Liver (tissue), 9 donors: ENCODE results near the gene PARD3. TPM values are rescaled to one million over a fixed set of nuclear protein-coding genes. Genes with fewer than 3 reads are reported as not detected.

Experiments
- DNase-seq: peaks from one replicate; pipeline ENCODE4 v3.0.0-alpha.2; 2017; ENCODE audit warnings: low spot score
- H3K27ac ChIP-seq, 2 donors: one replicate each; pipeline ENCODE4 v1.7.0; 2013; ENCODE audit warnings: inconsistent platforms in 2 of 2, low read length in 2 of 2, control low read depth in 1 of 2, low read depth in 1 of 2, mild to moderate bottlenecking in 1 of 2
- H3K27me3 ChIP-seq, 4 donors: one replicate each; pipeline versions ENCODE4 v1.6.1 to v1.7.0; 2013; ENCODE audit warnings: low read length in 3 of 4, inconsistent platforms in 1 of 4, mild to moderate bottlenecking in 1 of 4, moderate library complexity in 1 of 4; ENCODE audit not compliant: control insufficient read depth in 4 of 4, insufficient read depth in 4 of 4
- H3K36me3 ChIP-seq, 4 donors: one replicate each; pipeline versions ENCODE4 v1.6.1 to v1.7.0; 2013; ENCODE audit warnings: low read length in 3 of 4, mild to moderate bottlenecking in 3 of 4, low read depth in 1 of 4, moderate library complexity in 1 of 4; ENCODE audit not compliant: control insufficient read depth in 4 of 4, insufficient read depth in 3 of 4
- H3K4me1 ChIP-seq, 4 donors: one replicate each; pipeline versions ENCODE4 v1.6.1 to v1.7.0; 2013; ENCODE audit warnings: low read length in 3 of 4, mild to moderate bottlenecking in 3 of 4, moderate library complexity in 1 of 4; ENCODE audit not compliant: control insufficient read depth in 4 of 4, insufficient read depth in 4 of 4
- H3K4me3 ChIP-seq, 3 donors: one replicate each; pipeline versions ENCODE4 v1.6.1 to v1.7.0; 2013; ENCODE audit warnings: low read length in 3 of 3, control low read depth in 1 of 3, low read depth in 1 of 3, mild to moderate bottlenecking in 1 of 3
- H3K9ac ChIP-seq, 2 donors: one replicate each; pipeline ENCODE4 v1.7.0; 2013; ENCODE audit warnings: low read length in 2 of 2, mild to moderate bottlenecking in 2 of 2, moderate library complexity in 2 of 2, control low read depth in 1 of 2, low read depth in 1 of 2
- H3K9me3 ChIP-seq, 4 donors: one replicate each; pipeline versions ENCODE4 v1.6.1 to v1.7.0; 2013; ENCODE audit warnings: low read length in 3 of 4; ENCODE audit not compliant: control insufficient read depth in 4 of 4
- ATF3 ChIP-seq: IDR thresholded peaks from 2 replicates; pipeline ENCODE4 v1.6.1; 2016; ENCODE audit warnings: antibody characterized with exemption
- CTCF ChIP-seq: fragments of 150-350 bp; IDR thresholded peaks from 2 replicates; pipeline ENCODE4 v1.5.1; 2017; ENCODE audit warnings: improper control_type of control experiment, low read depth, low read length; ENCODE audit not compliant: missing input control
- EGR1 ChIP-seq, 2 donors: IDR thresholded peaks; 2 replicates each; pipeline ENCODE4 v1.6.1; 2016 to 2018; ENCODE audit warnings: antibody characterized with exemption in 2 of 2, low read depth in 2 of 2
- FOXA1 ChIP-seq: IDR thresholded peaks from 2 replicates; pipeline ENCODE4 v1.6.1; 2016; ENCODE audit warnings: antibody characterized with exemption
- FOXA2 ChIP-seq: IDR thresholded peaks from 2 replicates; pipeline ENCODE4 v1.6.1; 2016; ENCODE audit warnings: antibody characterized with exemption
- GABPA ChIP-seq, 2 donors: IDR thresholded peaks in 1 of 2; conservative IDR thresholded peaks in 1 of 2; 2 replicates each; pipeline ENCODE4 v1.6.1; 2016; ENCODE audit warnings: antibody characterized with exemption in 2 of 2, mild to moderate bottlenecking in 1 of 2, moderate library complexity in 1 of 2
- HNF4A ChIP-seq, 2 donors: conservative IDR thresholded peaks; 2 replicates each; pipeline ENCODE4 v1.6.1; 2016; ENCODE audit warnings: antibody characterized with exemption in 2 of 2, mild to moderate bottlenecking in 2 of 2
- HNF4G ChIP-seq: IDR thresholded peaks from 2 replicates; pipeline ENCODE4 v1.6.1; 2016; ENCODE audit warnings: antibody characterized with exemption
- JUND ChIP-seq, 2 donors: IDR thresholded peaks; 2 replicates each; pipeline ENCODE4 v1.6.1; 2016; ENCODE audit warnings: antibody characterized with exemption in 2 of 2
- NR2F2 ChIP-seq: IDR thresholded peaks from 2 replicates; pipeline ENCODE4 v1.6.1; 2016; ENCODE audit warnings: antibody characterized with exemption
- RAD21 ChIP-seq, 2 donors: IDR thresholded peaks; 2 replicates each; pipeline ENCODE4 v1.6.1; 2016; ENCODE audit warnings: antibody characterized with exemption in 2 of 2, mild to moderate bottlenecking in 2 of 2
- RXRA ChIP-seq, 2 donors: IDR thresholded peaks; 2 replicates each; pipeline ENCODE4 v1.6.1; 2017 to 2018; ENCODE audit warnings: antibody characterized with exemption in 2 of 2, mild to moderate bottlenecking in 1 of 2
- SP1 ChIP-seq: IDR thresholded peaks from 2 replicates; pipeline ENCODE4 v1.6.1; 2018; ENCODE audit warnings: antibody characterized with exemption, mild to moderate bottlenecking
- TAF1 ChIP-seq: conservative IDR thresholded peaks from 2 replicates; pipeline ENCODE4 v1.6.1; 2016; ENCODE audit warnings: antibody characterized with exemption, mild to moderate bottlenecking
- YY1 ChIP-seq: IDR thresholded peaks from 2 replicates; pipeline ENCODE4 v1.6.1; 2016; ENCODE audit warnings: antibody characterized with exemption, mild to moderate bottlenecking
- ZBTB33 ChIP-seq: IDR thresholded peaks from 2 replicates; pipeline ENCODE4 v1.6.1; 2016; ENCODE audit warnings: antibody characterized with exemption
- WGBS: extraction: QIAGEN DNeasy Blood & Tissue Kit; methylation state at CpG from one replicate; pipeline ENCODE4 v1.1.7; 2013; 5-methylcytosine and 5-hydroxymethylcytosine counted together
- polyA plus RNA-seq, 2 donors: library from polyadenylated mRNA; stranded (reverse) in 1 of 2; unstranded in 1 of 2; fragments of 200-250 nt in 1 of 2; fragments of >200 nt in 1 of 2; fragmentation: Nextera tagmentation in 1 of 2; extraction: Ambion mirVana in 1 of 2; gene quantifications; one replicate each; pipeline versions ENCODE4 v1.2.1 to v1.2.3, GENCODE V29; 2013 to 2015
- total RNA-seq, 2 donors: library from RNA; depleted of rRNA; stranded (reverse); fragments of >200 nt; gene quantifications; one replicate each; pipeline ENCODE4 v1.2.3, GENCODE V29; 2014
- donor health status: healthy.
- donor health status: healthy.
- donor health status: healthy.
- donor health status: healthy.
- donor health status: healthy.

The PARD3 gene
- total and polyA plus RNA-seq, 4 donors = 12.3 to 43.8 (median 13.5) TPM

GRCh38 chr10:34319197-34319846 lies 495.8 kb downstream of the PARD3 start:
- Histone ChIP-seq H3K27ac (no peak overlapping the region), H3K4me1 (no peaks in the 10 kb centered on the region), H3K36me3 (peaks cover 0 to 3% (median 2%) of the 10 kb centered on the region in 4 donors), H3K9ac (no peak overlapping the region), H3K9me3 (no peaks in the 10 kb centered on the region), H3K27me3 (no peaks in the 10 kb centered on the region), H3K4me3 (no peak overlapping the region)
- 81% methylated on average over 6 of the region's 6 CpGs for WGBS
- TF ChIP-seq RAD21 (IDR thresholded peaks at IDR 0.05) = no peak
- no peak for TF ChIP-seq TAF1
- TF ChIP-seq HNF4A (conservative IDR thresholded peaks at IDR 0.05) = no peak
- no peak for TF ChIP-seq RXRA (IDR thresholded peaks at IDR 0.05)
- TF ChIP-seq ATF3 = no peak
- TF ChIP-seq CTCF = no peak
- DNase-seq = no peak

- no peak for TF ChIP-seq JUND (IDR thresholded peaks at IDR 0.05)
- no peak for TF ChIP-seq GABPA (IDR thresholded peaks at IDR 0.05 in 1 of 2, conservative IDR thresholded peaks at IDR 0.05 in 1 of 2)
- no peak for TF ChIP-seq HNF4G
- TF ChIP-seq YY1 = no peak
- TF ChIP-seq EGR1 (IDR thresholded peaks at IDR 0.05; ENCODE audit: low read depth in 2 of 2) = no peak
- no peak for TF ChIP-seq ATF3
- no peak for TF ChIP-seq SP1
- no peak for TF ChIP-seq ZBTB33
- no peak for TF ChIP-seq FOXA1
- no peak for TF ChIP-seq HNF4A (conservative IDR thresholded peaks at IDR 0.05)
- TF ChIP-seq CTCF = no peak
- no peak for TF ChIP-seq RAD21 (IDR thresholded peaks at IDR 0.05)
- TF ChIP-seq FOXA2 = no peak
- no peak for TF ChIP-seq RXRA (IDR thresholded peaks at IDR 0.05)
- no peak for TF ChIP-seq NR2F2
- 98% methylated on average over 2 of the region's 2 CpGs for WGBS
- H3K4me3 ChIP-seq = no peak overlapping the region
- no peaks in the 10 kb centered on the region for H3K27me3 ChIP-seq
- H3K9me3 ChIP-seq = no peaks in the 10 kb centered on the region
- H3K27ac ChIP-seq = no peak overlapping the region
- peaks cover 0 to 3% (median 3%) of the 10 kb centered on the region in 4 donors for H3K36me3 ChIP-seq
- H3K4me1 ChIP-seq = no peaks in the 10 kb centered on the region
- no peak for DNase-seq
- no peak overlapping the region for H3K9ac ChIP-seq
Measured at GRCh38 chr10:34316154-34316553, 498.9 kb downstream of the PARD3 start.
